Lung (tissue), 12 donors: Measurements from ENCODE around the gene STX4. TPM values are rescaled to one million over a fixed set of nuclear protein-coding genes. Genes with fewer than 3 reads are reported as not detected.

Experiments used
- ATAC-seq: fragments of 200-7000 bp; cut with Tn5 transposase; one replicate; pipeline ENCODE4 v1.9.1; 2020; ENCODE audit warnings: moderate number of reproducible peaks; ENCODE audit not compliant: insufficient read depth, low FRiP score
- DNase-seq, 3 donors: peaks; one replicate each; pipeline ENCODE4 v3.0.0-alpha.2; 2013 to 2017
- H3K27ac ChIP-seq, 2 donors: one replicate each; pipeline ENCODE4 v1.5.1; 2013; ENCODE audit warnings: mild to moderate bottlenecking in 2 of 2, moderate library complexity in 2 of 2, control low read depth in 1 of 2, inconsistent platforms in 1 of 2, low read depth in 1 of 2, low read length in 1 of 2
- H3K27me3 ChIP-seq, 3 donors: one replicate each; pipeline ENCODE4 v1.5.1; 2013; ENCODE audit warnings: low read length in 2 of 3; ENCODE audit not compliant: control insufficient read depth in 3 of 3, insufficient read depth in 3 of 3
- H3K36me3 ChIP-seq, 4 donors: one replicate each; pipeline ENCODE4 v1.5.1; 2013; ENCODE audit warnings: low read length in 4 of 4, mild to moderate bottlenecking in 1 of 4, moderate library complexity in 1 of 4; ENCODE audit not compliant: control insufficient read depth in 4 of 4, insufficient read depth in 4 of 4
- H3K4me1 ChIP-seq, 5 donors: one replicate each; pipeline ENCODE4 v1.5.1; 2013; ENCODE audit warnings: low read length in 5 of 5, mild to moderate bottlenecking in 2 of 5, moderate library complexity in 1 of 5; ENCODE audit not compliant: control insufficient read depth in 5 of 5, insufficient read depth in 5 of 5
- H3K4me3 ChIP-seq: one replicate; pipeline ENCODE4 v1.5.1; 2013; ENCODE audit warnings: mild to moderate bottlenecking, control low read depth, moderate library complexity
- H3K9ac ChIP-seq, 2 donors: one replicate each; pipeline ENCODE4 v1.5.1; 2013; ENCODE audit warnings: low read length in 2 of 2, control low read depth in 1 of 2; ENCODE audit not compliant: insufficient read depth in 1 of 2
- H3K9me3 ChIP-seq, 4 donors: one replicate each; pipeline ENCODE4 v1.5.1; 2013; ENCODE audit warnings: low read length in 3 of 4, mild to moderate bottlenecking in 1 of 4, moderate library complexity in 1 of 4; ENCODE audit not compliant: control insufficient read depth in 4 of 4, insufficient read depth in 3 of 4
- WGBS, 2 donors: extraction: QIAGEN DNeasy Blood & Tissue Kit; methylation state at CpG; one replicate each; pipeline ENCODE4 v1.1.7; 2013; 5-methylcytosine and 5-hydroxymethylcytosine counted together
- polyA plus RNA-seq, 2 donors: library from polyadenylated mRNA; stranded (reverse); fragments of 200-250 nt; gene quantifications; one replicate each; pipeline ENCODE4 v1.2.1, GENCODE V29; 2013
- total RNA-seq, 2 donors: library from RNA; depleted of rRNA in 1 of 2; stranded (reverse); fragments of >200 nt in 1 of 2; gene quantifications; one replicate each; pipeline ENCODE4 v1.2.1, GENCODE V29; 2014 to 2021
- TF ChIP-seq, protein P1 (sequence below): IDR thresholded peaks from 2 replicates; pipeline ENCODE4 v1.5.1; 2012; ENCODE audit warnings: mild to moderate bottlenecking; ENCODE audit errors: control extremely low read depth, extremely low read depth
- donor health status: control.
- donor health status: control.
- donor health status: Bipolar disorder and iron deficiency.
- donor health status: healthy.
- donor health status: DM: yes; HTN: yes; CAD: no.

Gene STX4
- total and polyA plus RNA-seq, 4 donors: 41.6 to 98.3 (median 85.7) TPM

DNA sequence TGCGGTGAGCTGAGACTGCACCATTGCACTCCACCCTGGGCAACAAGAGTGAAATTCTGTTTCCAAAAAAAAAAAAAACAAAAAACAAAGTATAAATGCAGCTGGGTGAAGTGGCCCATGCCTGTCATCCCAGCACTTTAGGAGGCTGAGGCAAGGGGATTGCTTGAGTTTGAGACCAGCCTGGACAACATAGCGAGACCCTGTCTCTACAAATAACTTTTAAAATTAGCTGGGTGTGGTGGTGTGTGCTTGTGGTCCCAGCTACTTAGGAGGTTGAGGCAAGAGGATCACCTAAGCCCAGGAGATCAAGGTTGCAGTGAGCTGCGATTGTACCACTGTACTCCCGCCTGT is 10.1 kb upstream of the STX4 start:
- ATAC-seq (no peak), DNase-seq (no peak)
- no peak overlapping the region for H3K27ac ChIP-seq
- no peaks in the 10 kb centered on the region for H3K9me3 ChIP-seq
- TF ChIP-seq, protein P1, sequence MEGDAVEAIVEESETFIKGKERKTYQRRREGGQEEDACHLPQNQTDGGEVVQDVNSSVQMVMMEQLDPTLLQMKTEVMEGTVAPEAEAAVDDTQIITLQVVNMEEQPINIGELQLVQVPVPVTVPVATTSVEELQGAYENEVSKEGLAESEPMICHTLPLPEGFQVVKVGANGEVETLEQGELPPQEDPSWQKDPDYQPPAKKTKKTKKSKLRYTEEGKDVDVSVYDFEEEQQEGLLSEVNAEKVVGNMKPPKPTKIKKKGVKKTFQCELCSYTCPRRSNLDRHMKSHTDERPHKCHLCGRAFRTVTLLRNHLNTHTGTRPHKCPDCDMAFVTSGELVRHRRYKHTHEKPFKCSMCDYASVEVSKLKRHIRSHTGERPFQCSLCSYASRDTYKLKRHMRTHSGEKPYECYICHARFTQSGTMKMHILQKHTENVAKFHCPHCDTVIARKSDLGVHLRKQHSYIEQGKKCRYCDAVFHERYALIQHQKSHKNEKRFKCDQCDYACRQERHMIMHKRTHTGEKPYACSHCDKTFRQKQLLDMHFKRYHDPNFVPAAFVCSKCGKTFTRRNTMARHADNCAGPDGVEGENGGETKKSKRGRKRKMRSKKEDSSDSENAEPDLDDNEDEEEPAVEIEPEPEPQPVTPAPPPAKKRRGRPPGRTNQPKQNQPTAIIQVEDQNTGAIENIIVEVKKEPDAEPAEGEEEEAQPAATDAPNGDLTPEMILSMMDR: no peak
- H3K36me3 ChIP-seq: no peaks in the 10 kb centered on the region
- no peaks in the 10 kb centered on the region for H3K27me3 ChIP-seq
- H3K4me1 ChIP-seq: no peaks in the 10 kb centered on the region
- H3K9ac ChIP-seq: no peak overlapping the region
- WGBS, 2 donors: 92 to 98% methylated on average over 4 of the region's 4 CpGs
- H3K4me3 ChIP-seq: no peak overlapping the region

DNA sequence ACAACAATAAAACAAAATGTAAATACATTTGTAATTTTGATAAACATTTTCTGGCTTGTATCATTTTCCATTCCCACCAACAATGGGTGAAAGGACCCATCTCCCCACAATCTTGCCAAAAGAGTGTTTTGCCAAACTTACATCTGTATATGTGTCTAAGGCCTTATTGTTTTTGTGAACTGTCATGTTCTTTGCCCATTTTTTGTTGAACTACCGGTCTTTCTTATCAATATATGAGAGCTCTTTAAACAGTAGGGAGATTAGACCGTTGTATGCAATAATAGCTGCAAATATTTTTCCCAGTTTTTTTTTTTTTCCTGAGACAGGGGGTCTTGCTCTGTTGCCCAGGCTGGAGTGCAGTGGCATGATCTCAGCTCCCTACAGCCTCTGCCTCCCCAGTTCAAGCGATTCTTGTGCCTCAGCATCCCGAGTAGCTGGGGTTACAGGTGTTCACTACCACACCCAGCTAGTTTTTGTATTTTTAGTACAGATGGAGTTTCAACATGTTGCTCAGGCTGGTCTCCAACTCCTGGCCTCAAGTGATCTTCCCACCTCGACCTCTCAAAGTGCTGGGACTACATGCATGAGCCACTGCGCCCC is 9.6 kb upstream of the STX4 start:
- Histone ChIP-seq H3K4me3 (no peak overlapping the region), H3K27me3 (no peaks in the 10 kb centered on the region), H3K36me3 (no peaks in the 10 kb centered on the region), H3K9me3 (no peaks in the 10 kb centered on the region), H3K9ac (no peak overlapping the region), H3K27ac (no peak overlapping the region), H3K4me1 (no peaks in the 10 kb centered on the region)
- 73 to 80% methylated on average over 6 of the region's 6 CpGs for WGBS, 2 donors
- ATAC-seq (no peak), DNase-seq (no peak)
- TF ChIP-seq, protein P1: no peak

DNA sequence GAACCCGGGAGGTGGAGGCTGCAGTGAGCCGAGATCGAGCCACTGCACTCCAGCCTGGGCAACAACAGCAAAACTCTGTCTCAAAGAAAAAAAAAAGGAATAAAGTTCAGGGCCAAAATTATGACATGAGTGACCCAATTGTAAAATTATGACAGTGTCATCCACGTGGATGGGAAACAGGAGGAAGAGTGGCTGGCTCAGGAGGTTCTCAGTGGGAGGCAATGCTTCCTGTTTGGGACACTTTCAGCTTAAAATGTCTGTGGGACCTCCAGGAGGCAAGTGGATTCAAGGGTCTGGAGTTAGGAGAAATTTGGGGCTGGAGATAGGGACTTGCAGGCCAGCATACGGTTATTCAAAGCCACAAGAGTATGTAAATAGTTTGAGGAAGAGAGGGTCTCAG is 8.0 kb upstream of the STX4 start:
- TF ChIP-seq, protein P1: no peak
- Histone ChIP-seq H3K9me3 (no peaks in the 10 kb centered on the region), H3K36me3 (no peaks in the 10 kb centered on the region), H3K9ac (no peak overlapping the region), H3K27me3 (no peaks in the 10 kb centered on the region), H3K4me1 (no peaks in the 10 kb centered on the region), H3K27ac (peak overlapping the region in 1 of 2 donors; percentile 43), H3K4me3 (no peak overlapping the region)
- DNase-seq: no peak
- 60 to 73% methylated on average over 5 of the region's 5 CpGs for WGBS, 2 donors
- ATAC-seq: no peak

DNA sequence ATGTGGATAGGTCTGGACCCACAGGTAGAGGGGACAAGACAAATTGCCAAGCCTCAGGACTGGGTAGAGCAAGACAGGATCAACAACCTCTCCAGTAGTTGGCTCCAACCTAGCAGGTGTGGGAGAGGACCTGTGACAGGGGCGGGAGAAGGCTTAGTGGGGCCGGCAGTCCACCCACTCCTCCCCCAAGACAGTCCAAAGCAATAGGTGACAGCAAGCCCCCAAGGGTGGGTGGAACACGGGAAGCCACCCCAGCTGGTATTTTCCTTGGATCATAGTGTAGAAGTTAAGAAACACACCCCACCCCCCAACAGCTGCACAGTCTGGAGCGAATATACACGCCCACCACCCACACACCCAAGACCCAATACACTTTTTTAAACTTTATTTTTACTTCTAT is 4.1 kb upstream of the STX4 start:
- H3K36me3 ChIP-seq: peaks cover 0 to 4% (median 0%) of the 10 kb centered on the region in 4 donors
- 89 to 95% methylated on average over 5 of the region's 5 CpGs for WGBS, 2 donors

More for the DNA sequence above, 4.1 kb upstream of the STX4 start:
- TF ChIP-seq, protein P1: no peak
- DNase-seq (no peak), ATAC-seq (no peak)
- Histone ChIP-seq H3K4me3 (no peak overlapping the region), H3K27ac (no peak overlapping the region), H3K4me1 (peaks cover under 1 to 9% (median 4%) of the 10 kb centered on the region in 5 donors), H3K9me3 (no peaks in the 10 kb centered on the region), H3K27me3 (no peaks in the 10 kb centered on the region), H3K9ac (no peak overlapping the region)
